ENCODE data around the gene DCBLD2.

Gene DCBLD2

GRCh38 chr3:98778383-98778782 lies 123.1 kb downstream of the DCBLD2 start:
- no peak for TF ChIP-seq CTCF (IDR thresholded peaks at IDR 0.05)
- intact Hi-C loops (cut with DNase I; ENCODE audit: low total_unique reads), result no loop called here
- peak overlapping the region; percentile 41 to 65 for H3K27ac ChIP-seq
- no peak for DNase-seq
- no peaks in the 10 kb centered on the region for H3K9me3 ChIP-seq
- H3K27me3 ChIP-seq, result no peaks in the 10 kb centered on the region
- peaks cover 0 to 79% (median 45%) of the 10 kb centered on the region in 4 donors for H3K4me1 ChIP-seq
- no peaks in the 10 kb centered on the region for H3K36me3 ChIP-seq
- no peak overlapping the region for H3K4me3 ChIP-seq

- no peaks in the 10 kb centered on the region for H3K36me3 ChIP-seq
- DNase-seq, result no peak
- H3K27ac ChIP-seq, result peak overlapping the region; percentile 41 to 65
- peaks cover 0 to 74% (median 41%) of the 10 kb centered on the region in 4 donors for H3K4me1 ChIP-seq
- H3K27me3 ChIP-seq, result no peaks in the 10 kb centered on the region
- TF ChIP-seq CTCF (IDR thresholded peaks at IDR 0.05), result no peak
- H3K9me3 ChIP-seq, result no peaks in the 10 kb centered on the region
- intact Hi-C loops (cut with DNase I; ENCODE audit: low total_unique reads), result no loop called here
- H3K4me3 ChIP-seq, result no peak overlapping the region
Measured at GRCh38 chr3:98777801-98778220, 123.7 kb downstream of the DCBLD2 start.

- intact Hi-C loops (cut with DNase I; ENCODE audit: low total_unique reads), result no loop called here
- DNase-seq, result no peak
- H3K36me3 ChIP-seq, result no peaks in the 10 kb centered on the region
Measured at GRCh38 chr3:98777286-98777685, 124.2 kb downstream of the DCBLD2 start.

DNA sequence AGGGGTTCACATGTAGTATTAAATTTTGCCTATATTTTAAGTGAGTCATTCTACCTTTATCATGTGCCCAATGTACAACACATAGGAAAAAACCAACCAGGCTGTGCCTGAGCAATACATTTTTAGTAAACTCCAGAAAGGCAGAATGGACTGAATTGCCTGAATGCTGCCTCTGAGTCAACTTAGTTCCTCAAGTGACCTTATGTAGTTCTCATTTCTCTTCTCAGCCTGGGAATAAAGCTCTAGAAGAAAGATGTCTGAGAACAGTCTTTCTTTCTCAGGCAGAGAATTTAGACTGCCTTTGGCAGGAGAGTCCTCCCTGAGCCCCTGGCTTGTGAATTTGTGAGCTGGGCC lies 125.4 kb downstream of the DCBLD2 start:
- no peak for TF ChIP-seq CTCF (IDR thresholded peaks at IDR 0.05)
- no peaks in the 10 kb centered on the region for H3K9me3 ChIP-seq
- peaks cover 0 to 4% (median 0%) of the 10 kb centered on the region in 3 donors for H3K36me3 ChIP-seq
- no peak overlapping the region for H3K4me3 ChIP-seq
- peak overlapping the region in 1 of 2 donors; percentile 65 for H3K27ac ChIP-seq
- peaks cover 0 to 57% (median 32%) of the 10 kb centered on the region in 4 donors for H3K4me1 ChIP-seq
- no peaks in the 10 kb centered on the region for H3K27me3 ChIP-seq
- intact Hi-C loops (cut with DNase I; ENCODE audit: low total_unique reads), result no loop called here
- no peak for DNase-seq

More at GRCh38 chr3:98777286-98777685, 124.2 kb downstream of the DCBLD2 start:
- Histone ChIP-seq H3K9me3 (no peaks in the 10 kb centered on the region), H3K27me3 (no peaks in the 10 kb centered on the region), H3K4me3 (no peak overlapping the region), H3K27ac (peak overlapping the region; percentile 41 to 65), H3K4me1 (peaks cover 0 to 68% (median 39%) of the 10 kb centered on the region in 4 donors)
- no peak for TF ChIP-seq CTCF (IDR thresholded peaks at IDR 0.05)

GRCh38 chr3:98775459-98776139 lies 125.9 kb downstream of the DCBLD2 start:
- no peak for TF ChIP-seq CTCF (IDR thresholded peaks at IDR 0.05)
- Histone ChIP-seq H3K4me1 (peaks cover 0 to 51% (median 32%) of the 10 kb centered on the region in 4 donors), H3K27ac (peak overlapping the region in 1 of 2 donors; percentile 65), H3K4me3 (no peak overlapping the region), H3K9me3 (no peaks in the 10 kb centered on the region), H3K36me3 (peaks cover 0 to 4% (median 0%) of the 10 kb centered on the region in 3 donors), H3K27me3 (no peaks in the 10 kb centered on the region)
- intact Hi-C loops (cut with DNase I; ENCODE audit: low total_unique reads), result no loop called here
- no peak for DNase-seq

All from tibial artery (tissue), 4 donors.